NCI-H1105 (cell line): Measurements from ENCODE around the gene PEX11A.
A peak's percentile ranks its signal among the peaks of the same experiment; 100 is the strongest.
"Not testable (repeated sequence)": the region's sequence is repeated elsewhere in the genome, so short reads cannot be mapped to it uniquely, and the experiment has no call there.

ENCODE experiments used
- DNase-seq: peaks from one replicate; lab custom pipeline; 2025; lab: John Stamatoyannopoulos, UW

PEX11A gene, protein sequence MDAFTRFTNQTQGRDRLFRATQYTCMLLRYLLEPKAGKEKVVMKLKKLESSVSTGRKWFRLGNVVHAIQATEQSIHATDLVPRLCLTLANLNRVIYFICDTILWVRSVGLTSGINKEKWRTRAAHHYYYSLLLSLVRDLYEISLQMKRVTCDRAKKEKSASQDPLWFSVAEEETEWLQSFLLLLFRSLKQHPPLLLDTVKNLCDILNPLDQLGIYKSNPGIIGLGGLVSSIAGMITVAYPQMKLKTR

DNA sequence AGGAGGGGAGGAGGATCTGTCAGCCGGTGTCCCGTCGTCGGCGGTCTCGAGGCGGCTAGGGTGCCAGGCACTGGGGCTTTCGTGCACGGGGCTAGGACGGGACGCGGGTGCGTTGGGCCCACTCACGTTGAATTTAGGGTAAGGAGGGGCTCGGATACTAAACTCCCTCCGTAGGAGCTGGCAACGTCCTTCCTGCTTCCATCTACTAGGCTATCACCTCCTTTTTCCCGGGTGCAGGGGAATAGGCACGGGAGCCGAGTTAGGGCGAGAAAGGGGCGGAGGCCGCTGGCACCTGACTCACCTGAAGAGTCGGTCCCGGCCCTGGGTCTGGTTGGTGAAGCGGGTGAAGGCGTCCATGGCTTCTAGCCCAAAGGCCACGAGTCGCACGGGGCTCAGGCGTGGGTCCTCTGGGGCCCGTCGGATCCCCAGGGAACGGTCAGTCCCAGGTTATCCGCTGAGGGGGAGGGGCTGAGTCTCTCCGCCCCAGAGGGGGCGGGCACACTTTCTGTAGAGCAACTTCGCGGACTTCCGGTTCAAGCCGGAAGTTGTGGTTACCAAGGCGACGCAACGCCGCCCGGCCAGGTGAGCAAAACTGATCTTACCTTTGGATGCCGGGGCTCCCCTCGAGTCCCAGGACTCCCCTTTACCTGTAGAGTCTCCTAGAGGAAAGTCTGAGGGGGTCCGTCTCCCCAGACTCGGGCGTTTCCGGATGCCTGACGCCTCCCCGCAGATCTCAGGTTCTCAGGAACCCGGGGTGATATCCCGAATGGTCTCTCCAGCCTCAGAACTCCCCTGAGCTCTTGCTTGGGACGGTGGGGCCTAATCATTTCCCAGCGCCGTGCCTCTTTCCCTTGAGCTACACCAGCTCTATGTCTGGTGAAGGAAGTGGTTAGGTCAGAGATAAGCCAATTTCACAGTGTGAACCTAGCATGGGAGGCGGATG lies at the start of gene PEX11A, which contains the start of gene WDR93:
Gene PEX11A (minus strand): TSS at position 479 of the 943 bp plus-strand sequence. CDS start 122 bp downstream, at position 357.
Gene WDR93 (plus strand): TSS at position 536 of the 943 bp plus-strand sequence. CDS start 10,936 bp downstream, outside the sequence.
- peak; percentile 61 for DNase-seq

GRCh38 chr15:89740137-89740536 lies 49.6 kb upstream of the PEX11A start:
- peak; percentile 49 for DNase-seq

DNA sequence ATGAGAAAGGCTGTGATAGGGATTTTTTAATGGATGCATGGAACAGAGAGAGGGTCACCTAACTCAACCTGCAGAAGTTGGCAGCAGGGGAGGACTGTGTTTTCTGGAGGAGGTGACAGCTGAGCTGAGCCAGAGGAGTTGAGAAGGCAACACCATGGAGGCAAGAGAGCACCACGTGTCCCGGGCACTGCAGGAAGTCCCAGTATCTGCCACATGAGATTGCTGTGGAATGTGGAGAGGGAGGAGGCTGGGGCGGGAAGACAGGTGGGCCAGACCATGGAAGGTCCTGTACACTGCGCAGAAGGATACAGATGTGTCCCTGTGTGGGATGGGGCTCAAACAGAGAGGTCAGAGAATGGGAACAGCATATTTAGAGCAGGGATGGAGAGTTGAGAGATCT lies 45.2 kb upstream of the PEX11A start:
- no peak for DNase-seq

DNA sequence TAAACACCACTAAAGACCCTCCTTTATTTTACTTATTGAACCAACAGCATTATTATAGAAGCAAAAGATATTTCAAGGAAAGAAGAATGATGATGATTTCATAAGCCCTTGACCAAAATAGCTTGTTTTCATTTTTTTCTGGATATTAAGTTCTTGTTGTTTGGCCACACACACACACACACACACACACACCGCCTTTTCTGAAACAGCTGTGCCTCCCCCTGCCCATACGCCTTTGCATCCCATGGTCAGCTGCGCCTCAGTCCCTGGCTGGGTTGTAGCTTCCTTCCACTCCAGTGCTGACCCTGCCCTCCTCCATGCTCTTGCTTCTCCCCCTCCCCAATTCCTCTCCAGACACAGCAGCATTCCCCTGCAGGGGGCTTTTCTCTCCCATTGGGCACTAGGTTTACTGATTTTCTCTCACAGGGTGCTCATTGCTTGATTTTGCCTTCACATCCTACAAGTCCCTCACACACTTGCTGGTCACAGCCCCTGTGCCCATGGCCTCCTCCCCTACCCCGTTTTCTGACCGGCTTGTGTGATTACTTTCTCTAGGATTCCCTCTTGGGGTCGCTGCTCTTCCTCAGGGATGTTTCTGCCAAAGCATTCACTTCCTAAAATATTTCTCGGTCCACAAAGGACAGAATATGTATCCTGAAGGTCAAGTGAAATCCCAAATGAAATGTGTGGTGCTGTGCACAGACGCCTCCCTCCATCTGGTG lies 42.1 kb upstream of the PEX11A start:
- no peak for DNase-seq

GRCh38 chr15:89731275-89731674 lies 40.7 kb upstream of the PEX11A start:
- DNase-seq: no peak

DNA sequence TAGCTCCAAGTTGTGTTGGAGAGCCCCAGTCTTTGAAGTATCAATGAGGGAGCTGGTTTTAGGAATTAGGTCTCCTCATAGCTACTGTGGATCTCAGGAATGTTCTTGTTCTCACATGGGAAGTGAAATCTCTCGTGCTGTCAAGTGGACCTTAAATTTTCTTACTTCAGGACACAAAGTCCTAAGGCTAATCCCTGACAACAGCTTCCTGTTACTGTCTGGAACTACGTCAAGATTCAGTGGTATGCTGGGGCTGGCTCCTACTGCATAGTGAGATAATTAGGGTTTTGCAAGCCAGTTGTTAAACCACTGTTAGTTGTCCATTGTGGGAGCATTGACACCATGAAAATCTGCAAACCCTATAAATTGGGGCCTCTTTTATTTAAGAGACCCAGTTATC lies 37.7 kb upstream of the PEX11A start:
- no peak for DNase-seq

DNA sequence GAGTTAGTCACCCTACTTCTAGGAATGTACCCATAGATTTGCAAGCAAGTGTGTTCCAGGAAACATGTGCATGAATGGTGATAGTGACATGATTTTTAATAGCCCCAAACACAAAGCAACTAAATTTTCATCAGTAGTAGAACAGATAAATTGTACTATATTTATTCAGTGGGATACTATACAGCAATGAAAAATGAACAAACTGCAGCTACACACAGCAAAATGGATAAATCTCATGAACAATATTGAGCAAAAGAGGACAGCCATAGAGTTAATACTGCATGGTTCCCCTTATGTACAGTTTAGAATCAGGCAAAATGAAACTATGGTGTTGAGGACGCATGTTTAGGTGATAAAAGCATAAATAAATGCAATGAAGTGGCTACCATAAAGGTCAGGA lies 34.5 kb upstream of the PEX11A start:
- no peak for DNase-seq

DNA sequence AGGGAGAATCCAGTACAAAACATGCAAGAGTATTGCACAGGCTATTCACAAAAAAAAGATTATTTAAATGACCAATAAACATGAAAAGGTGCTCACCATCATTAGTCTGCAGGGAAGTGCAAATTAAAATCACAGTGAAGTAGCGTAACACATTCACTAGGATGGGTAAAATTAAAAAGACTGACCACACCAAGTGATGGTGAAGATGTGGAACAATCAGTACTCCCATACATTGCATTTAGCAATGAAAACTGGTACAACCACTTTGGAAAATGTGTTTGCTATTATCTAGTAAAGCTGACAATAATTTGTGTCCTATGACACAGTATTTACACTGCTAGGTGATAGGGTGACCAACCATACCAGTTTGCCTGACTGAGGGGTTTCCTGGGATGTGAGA lies 34.1 kb upstream of the PEX11A start:
- DNase-seq: no peak

GRCh38 chr15:89723031-89723430 lies 32.5 kb upstream of the PEX11A start:
- no peak for DNase-seq

GRCh38 chr15:89714775-89715174 lies 24.2 kb upstream of the PEX11A start:
- DNase-seq: no peak

DNA sequence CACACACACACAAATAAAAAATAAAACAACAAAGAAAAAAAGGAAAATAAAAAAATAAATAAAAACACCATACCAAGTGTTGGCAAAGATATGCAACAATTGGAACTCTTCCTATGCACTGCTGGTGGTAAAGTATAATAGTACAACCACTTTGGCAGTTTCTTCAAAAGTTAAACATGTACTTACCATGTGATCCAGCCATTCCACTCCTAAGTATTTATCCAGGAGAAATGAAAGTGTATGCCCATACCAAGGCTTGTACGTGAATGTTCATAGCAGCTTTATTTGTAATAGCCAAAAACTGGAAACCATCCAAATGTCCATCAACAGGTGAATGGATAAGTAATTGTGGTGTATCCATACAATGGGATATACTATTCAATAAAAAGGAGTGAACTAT lies 17.0 kb upstream of the PEX11A start:
- peak; percentile 3 for DNase-seq

- no peak for DNase-seq
These were observed 13.9 kb upstream of the PEX11A start for GRCh38 chr15:89704411-89704810.

- DNase-seq: no peak
These were observed 4.6 kb upstream of the PEX11A start for GRCh38 chr15:89695198-89695597.

DNA sequence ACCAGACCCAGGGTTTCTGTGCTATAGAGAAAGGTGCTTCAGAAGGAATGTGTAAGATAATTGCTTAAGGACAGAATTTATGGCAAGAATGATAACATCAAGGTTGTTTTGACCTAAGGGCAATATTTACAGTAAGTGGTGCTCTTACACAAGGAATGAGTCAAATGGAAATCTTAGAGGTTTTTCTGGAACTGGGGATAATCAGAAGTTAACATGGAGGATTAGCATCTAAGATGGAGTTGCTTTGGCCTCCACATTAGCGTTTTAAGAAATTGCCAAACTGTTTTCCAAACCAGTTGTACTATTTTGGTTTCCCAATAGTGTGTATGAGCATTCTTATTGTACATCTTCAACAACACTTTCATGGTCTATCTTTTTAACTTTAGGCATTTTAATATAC lies 3.1 kb upstream of the PEX11A start:
- DNase-seq: no peak

- DNase-seq: no peak
These were observed 2.5 kb upstream of the PEX11A start for GRCh38 chr15:89693091-89693490.

DNA sequence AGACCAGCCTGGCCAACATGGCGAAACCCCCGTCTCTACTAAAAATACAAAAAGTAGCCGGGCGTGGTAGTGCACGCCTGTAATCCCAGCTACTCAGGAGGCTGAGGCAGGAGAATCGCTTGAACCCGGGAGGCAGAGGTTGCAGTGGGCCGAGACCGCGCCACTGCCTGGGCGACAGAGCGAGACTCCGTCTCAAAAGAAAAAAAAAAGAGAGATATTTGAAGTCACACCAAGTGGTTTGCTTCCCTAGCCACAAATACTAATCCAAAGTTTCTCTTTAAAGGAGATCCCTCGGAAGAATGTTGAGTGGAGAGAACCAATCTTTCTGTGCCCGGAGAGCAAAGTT lies 651 bp downstream of the PEX11A start:
- DNase-seq: not testable (repeated sequence)

DNA sequence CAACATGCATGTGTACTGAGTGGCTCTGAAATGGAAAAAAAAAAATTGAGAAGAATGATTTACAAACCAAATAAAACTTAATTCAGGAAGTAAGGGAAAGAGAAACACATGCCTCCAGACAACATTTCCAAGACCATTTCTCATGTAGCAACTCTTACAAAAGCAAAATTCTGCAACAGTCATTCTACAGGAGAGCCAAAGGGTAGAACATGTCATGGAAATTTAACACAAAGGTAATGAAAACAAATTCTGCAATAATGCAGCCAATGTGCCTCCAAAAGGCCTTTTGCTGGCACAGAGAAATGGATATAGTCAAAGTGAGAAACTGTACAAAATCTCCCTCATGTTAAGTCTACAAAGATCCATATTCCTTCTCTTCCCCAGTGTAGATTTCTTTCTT lies 4.0 kb downstream of the PEX11A start:
- DNase-seq: no peak

GRCh38 chr15:89685995-89686394 lies 4.6 kb downstream of the PEX11A start:
- DNase-seq: no peak

DNA sequence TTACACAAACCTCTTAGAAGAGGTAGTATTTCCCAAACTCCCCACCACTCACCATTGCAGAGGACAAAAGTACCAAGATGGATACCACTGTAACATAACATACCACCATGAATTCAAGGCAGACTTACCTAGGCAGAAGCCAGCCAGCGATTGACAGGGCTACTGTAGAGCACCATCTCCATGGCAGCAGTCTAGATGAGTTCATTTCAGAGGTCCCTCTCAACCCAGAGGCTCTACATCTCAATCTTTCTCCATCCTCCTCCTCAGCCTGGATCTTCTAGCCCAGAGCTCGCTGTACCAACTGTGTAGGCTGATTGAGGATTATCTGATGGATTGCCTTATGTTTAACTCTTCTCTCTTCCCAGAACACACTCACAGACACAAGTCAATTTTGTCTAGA lies 9.4 kb downstream of the PEX11A start:
- DNase-seq: no peak

DNA sequence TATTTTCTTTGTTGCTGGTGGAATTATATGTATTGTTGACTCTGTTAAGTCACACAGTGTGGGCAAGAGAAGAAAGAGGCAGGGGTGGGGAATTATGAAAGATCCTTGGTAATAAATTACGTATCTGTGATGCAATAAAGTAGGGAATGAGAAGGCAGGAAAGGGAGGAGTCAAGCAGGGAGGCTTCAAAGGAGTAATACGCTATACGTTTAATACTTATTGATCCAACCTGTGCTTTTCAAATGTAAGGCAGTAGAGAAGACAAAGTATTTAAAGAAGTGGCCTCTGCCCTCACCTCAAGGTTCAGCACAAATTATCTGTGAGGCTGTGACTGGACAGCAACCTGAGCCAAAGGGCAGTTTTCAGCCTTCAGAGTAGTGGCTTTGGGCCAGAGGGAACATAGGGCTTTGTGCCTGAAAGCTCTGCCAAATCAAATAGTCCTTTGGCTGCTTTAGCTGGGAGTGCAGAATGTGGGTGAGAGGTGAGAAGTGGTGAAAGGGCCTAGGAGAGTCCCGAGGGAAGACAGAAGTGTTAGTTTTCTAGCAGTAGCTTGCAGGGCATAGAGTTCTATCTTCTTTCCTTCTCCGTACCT lies 10.2 kb downstream of the PEX11A start:
- DNase-seq: no peak

DNA sequence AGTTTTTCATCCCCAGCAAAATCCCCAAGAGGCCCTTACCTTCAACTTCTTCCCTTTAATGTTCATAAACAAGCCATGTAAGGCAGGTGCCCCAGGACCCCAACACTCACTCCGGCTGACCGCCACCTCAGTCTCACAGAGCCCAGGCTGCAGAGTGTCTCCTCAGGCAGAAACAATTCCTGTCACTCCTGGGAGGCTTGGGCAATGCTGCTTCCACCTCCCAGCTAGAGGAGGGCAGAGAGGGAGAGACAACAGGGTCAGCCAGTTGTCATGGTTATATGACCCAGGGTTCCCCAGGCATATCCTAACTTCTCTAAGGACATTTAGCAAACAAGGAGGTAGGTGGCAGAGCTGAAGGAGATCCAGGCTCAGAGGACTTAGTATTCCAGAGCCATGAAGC lies 11.3 kb downstream of the PEX11A start, which contains the start of gene PLIN1:
Gene PLIN1 (minus strand): TSS at position 156 of the 400 bp plus-strand sequence. CDS start 1,878 bp downstream, outside the sequence.
- no peak for DNase-seq

DNA sequence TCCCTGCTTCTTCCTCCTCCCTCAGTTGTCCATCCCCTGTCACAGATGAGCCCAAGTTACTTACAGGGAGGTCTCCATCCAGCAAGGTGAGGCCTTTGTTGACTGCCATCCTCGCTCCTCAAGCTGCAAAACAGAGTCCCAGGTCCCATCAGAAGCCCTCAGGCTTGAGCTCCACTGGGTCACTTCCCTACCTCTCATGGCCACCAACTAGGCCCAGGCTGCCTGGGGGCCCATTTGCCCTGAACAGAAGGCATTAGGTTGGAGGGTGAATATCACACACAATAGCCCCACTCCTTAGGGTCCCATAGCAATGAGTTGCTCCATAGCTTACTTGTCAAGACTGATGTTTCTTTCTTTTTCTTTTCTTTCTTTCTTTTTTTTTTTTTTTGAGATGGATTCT lies 13.2 kb downstream of the PEX11A start:
- DNase-seq: no peak
